ENCODE results near the gene TTK.

TTK gene
- 0.49 to 1.9 reads per million in 2 donors for total RNA-seq

DNA sequence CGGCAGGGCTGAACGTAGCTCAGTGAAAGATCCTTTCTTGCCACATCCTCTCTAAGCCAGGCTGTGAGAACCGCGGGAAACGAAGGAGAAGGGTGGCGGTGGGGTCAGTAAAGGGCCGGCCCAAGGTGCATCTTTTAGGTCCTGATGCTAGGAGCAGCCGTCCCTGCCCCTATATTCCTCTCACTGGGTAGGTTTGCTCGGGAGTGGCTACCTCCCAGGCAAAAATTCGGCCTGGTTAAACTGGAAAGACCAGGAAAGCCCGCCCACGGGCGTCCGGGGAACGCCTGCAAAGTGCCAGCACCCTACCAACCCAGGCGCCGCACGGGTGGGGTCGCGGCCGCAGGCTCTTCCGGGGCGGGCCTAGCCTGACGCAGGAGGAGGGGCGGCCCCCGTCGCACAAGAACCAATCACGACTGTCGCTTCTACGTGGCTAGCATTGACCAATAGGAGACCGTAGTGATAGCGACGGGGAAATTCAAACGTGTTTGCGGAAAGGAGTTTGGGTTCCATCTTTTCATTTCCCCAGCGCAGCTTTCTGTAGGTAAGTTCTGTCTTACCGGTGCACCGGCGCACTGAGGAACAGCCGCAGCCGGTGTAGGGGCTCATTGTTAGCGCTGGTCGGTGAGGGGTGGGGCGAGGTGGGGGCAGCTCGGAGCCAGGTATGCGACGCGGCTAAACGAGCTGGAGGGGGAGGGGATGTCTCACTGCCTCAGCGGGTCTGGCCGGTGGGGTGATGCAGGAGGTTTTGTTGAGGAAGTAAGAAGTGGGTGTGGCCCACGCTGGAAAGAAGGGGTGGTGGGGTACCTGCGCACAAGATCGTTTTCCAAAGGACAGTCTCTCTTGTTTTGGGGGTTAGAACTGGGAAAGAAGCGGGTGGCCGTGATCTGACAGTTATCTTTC is at the start of gene TTK:
Gene TTK (plus strand): TSS at position 477 of the 900 bp plus-strand sequence. CDS start 1,195 bp downstream, outside the sequence.
- peak; percentile 85 for DNase-seq

DNA sequence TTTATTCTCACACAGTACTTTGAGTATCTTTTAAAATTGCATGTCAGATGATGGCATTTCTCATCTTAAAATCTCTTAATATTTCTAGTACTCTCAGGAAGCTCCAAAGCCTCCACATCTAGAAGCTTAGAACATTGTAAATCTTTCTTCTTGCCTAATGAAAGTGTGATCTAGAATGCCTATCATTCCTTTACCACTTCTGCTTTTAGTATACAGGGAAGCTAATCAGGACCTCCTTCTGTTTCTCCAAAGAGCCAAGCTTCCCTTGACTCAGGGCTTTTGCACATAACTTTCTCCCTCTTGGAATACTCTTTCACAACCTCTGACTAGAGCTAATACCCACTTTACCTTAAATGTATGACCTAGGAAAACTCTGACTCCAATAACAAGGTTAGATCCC is 49.6 kb upstream of the TTK start:
- DNase-seq: no peak

DNA sequence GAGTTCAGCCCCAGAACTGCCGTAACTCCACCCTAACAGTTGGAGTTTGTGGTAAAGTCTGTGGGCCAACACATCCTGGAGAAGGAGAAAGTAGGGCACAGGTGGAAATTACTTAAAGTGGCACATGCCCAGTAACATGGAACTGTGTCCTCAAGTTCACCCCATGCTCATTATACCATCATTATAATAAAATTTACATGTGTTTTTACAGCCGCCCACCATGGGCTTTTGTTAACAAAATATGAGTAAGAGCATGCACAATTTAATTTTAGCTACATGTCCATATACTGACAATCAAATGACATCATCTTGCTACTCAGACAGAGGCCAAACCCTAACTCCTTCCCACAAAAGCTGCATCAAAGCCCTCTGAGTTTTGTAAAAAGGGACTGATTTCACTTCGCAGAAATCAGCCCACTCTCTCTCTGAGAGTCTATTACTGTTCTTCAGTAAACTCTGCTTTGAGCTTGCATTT is 39.8 kb upstream of the TTK start:
- peak; percentile 9 for DNase-seq

DNA sequence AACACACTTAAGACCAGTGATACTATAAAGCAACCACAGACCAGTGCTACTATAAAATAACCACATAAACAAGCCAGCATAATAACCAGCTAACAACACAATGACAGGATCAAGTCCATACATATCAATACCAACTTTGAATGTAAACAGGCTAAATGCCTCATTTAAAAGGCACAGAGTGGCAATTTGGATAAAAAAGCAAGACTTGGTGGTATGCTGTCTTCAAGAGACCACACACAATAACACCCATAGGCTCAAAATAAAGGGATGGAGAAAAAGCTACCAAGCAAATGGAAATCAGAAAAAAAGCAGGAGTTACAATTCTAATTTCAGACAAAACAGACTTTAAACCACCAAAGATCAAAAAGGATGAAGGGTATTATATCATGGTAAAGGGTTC is 37.3 kb upstream of the TTK start:
- DNase-seq: no peak

DNA sequence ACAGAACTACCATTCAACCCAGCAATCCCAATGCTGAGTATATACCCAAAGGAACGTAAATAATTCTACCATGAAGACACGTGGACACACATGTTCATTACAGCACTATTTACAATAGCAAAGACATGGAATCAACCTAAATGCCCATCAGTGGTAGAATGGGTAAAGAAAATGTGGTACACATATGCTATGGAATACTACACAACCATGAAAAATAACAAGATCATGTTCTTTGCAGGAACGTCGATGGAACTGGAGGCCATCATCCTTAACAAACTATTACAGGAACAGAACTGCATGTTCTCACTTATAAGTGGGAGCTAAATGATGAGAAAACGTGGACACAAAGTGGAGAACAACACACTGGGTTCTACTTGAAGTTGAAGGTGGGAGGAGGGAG is 34.7 kb upstream of the TTK start:
- no peak for DNase-seq

DNA sequence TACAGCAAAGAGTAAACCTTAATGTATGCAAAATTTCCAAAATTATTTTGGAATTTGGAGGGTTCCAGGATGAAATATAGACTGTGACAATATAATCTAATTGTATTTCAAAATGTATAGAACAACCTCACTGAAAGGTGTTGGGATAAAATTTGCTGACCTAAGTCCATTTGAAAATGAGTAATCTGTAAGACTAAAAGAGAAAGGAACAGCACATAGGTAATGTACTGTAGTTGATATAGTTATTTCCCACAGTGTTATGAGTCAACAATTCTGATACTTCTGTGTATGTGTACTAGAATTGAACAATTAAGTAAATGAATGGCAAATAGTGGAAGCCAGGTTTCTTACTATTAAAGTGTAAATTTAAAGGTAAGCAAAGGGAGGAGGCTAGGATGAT is 33.3 kb upstream of the TTK start:
- no peak for DNase-seq

DNA sequence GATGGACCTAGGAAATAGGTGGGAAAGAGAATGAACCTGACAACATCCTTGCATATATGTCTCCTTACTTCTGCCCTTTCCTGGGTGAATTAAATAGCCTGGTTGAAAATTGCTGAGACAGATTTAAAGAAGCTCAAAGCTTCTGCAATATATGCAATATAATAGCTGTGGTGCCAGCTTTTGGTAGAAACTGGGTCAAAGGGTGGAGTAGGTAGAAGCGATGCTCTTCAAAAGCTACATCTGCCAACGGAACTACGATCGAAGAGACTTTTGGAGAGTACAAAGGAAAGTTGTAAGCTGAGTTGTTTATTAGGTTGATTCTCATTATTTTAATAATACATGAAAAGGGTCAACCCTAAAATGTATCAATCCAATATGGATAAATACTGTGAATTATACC is 22.8 kb upstream of the TTK start:
- no peak for DNase-seq

DNA sequence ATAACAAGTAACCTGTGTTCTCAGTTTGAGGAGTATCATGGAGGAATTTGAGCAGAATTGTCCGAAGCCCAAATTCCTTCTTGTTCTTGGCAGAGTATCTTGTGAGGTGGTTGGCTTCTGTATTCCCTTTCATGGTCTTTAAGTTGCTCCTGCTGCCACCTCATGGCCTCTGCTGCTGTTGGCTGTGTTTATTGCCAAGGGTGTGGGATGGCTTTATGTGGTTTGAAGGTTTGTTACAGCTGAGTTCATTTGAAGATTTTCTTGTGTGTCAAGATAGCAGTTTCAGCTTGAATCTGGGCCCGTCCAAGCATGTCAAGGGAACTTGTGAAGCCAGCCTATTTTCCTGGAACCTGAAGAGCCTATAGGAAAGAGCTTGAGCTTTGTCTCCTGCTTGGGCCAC is 20.2 kb upstream of the TTK start:
- DNase-seq: peak; percentile 5

DNA sequence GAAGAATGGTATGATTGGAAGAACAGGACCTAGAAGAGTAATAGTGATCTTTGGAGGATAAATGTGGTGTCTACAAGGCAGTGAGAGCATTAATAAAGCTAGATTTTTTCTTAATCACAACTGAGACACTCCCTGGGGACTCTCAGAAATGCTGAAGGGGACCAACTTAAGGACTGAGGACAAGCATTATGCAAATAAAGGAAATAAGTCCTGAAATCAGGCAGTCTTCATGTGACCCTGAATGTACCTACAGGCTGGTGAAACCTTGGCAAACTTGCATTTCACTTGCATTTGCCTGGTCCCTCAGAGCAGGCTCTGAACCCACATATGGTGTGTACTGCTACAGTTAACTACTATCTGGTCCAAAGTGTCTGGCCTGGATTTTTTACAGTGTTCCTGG is 19.3 kb upstream of the TTK start:
- no peak for DNase-seq

DNA sequence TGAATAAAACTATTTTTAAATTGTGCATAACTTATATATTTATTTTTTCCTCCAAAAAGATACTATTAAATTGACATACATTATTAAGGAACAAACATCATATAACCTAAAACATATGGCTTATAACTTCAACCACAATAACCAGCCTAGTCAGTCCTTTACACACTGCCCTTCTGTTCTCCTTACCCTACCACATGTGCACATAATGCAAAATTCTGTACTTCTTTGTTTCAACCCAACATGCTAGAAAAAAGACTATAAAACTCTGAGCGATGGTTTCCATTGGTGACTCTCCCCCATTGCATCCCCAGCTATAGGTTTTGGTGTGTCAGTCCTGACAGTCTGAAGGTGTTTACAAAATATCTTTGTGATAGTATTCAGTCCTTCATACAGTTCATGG is 14.8 kb upstream of the TTK start:
- no peak for DNase-seq

DNA sequence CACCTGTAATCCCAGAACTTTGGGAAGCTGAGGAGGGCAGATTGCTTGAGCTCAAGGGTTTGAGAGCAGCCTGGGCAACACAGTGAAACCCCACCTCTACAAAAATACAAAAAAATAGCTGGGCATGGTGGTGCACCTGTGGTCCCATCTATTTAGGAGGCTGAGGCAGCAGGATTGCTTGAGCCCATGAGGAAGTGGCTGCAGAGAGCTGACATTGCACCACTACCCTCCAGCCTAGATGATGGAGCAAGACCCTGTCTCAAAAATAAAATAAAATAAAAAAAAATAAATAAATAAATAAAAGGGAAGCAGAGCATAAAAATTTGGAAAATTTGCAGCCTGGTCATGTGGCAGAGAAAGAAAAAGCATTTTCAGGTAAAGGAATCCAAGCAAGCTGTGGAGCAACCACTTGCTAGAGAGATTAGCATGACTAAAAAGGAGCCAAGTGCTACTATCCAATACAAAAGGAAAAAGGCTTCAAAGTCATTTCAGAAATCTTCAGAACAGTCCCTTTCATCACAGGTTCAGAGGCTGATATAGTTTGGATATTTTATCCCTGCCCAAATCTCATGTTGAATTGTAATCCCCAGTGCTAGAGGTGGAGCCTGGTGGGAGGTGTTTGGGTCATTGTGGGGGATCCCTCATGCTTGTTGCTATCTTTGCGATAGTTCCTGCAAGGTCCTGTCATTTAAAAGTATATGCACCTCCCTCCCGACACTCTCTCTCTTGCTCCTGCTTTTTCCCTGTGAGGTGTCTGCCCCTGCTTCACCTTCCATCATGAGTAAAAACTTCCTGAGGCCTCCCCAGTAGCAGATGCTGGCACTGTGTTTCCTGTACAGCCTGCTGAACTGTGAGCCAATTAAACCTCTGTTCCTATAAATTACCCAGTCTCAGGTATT is 11.2 kb upstream of the TTK start:
- DNase-seq: no peak

DNA sequence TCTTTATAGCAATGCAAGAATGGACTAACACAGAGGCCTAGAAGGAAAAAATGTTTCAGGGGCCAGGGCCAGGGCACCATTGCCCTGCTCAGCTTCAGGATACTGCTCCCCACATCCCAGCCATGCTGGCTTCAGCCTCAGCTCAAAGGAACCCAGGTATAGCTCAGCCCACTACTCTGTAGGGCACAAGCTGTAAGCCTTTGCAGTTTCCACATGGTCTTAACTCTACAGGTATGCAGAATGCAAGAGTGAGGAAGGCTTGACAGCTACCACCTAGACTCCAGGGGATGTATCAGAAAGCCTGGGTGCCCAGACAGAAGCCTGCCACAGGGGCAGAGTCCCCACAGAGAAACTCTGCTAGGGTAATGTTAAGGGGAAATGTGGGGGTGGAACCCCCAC is 10.5 kb upstream of the TTK start:
- no peak for DNase-seq

DNA sequence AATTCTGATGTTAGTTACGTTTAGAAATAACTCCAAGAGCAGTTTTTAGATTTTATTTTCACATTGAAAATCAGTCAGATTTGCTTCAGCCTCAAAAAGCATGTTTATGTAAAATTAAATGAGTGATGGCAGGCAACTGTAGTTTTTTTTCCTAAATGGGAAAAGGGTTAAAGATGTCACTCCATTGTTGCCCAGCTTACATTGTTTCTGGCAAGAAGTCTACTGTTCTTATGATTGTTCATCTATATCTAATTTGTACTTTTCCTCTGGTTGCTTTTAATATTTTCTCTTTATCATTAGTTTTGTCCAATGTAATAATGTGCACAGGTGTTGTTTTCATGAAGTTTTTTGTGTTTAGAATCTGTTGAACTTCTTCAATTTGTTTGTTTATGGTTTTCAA is 6.7 kb upstream of the TTK start:
- no peak for DNase-seq

DNA sequence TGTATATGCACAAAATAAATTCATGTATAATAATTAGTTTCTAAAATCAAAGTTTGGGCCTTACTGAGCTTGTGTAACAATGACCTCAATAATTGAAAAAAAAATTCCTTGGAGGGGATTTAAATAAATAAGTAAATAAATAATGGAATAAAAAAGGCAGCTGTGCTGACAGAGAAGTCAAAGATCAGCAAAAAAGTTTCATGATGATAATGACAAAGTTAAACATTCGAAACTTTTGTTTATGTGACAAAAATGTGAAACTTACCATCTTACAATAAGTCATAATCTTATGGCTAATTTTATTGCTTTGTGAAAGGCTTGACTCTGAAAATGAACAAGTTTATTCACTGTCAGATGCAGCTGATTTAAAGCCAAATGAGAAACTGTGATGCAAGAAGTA is 3.1 kb upstream of the TTK start:
- DNase-seq: no peak

DNA sequence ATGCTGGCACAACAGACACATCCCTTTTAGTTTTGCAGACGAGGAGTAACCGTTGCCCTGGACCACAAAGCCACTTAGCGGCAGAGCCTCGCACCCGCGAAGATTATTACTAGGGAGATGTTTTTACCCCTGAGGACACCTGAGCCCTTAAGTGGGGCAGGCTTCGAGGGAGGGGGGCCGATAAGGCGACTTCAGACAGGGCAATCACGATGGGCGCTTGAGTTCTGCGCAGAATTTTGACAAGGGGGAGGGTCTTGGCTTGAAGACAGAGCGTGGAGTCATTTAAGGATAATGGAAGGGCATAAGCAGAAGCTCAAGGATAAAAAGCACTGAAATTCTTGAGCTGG is 650 bp upstream of the TTK start:
- peak; percentile 38 for DNase-seq

DNA sequence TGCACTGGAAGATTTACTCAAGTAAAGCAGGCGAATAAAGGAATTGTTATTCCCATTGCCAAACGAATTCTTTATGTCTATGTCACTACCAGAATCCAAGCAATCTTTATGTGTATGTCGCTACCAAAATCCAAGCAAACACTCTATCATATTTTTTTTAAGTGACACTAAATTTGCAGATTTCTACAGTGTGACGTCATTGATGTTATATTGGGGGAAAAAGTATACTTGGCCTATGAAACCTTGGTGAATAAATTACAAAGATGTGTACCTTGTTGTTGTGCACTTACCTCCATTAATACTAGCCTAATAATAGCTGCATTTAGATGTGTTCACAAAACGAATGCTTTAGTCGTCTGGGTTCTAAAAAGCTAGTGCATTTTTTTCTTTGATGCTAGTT is 957 bp downstream of the TTK start:
- no peak for DNase-seq

DNA sequence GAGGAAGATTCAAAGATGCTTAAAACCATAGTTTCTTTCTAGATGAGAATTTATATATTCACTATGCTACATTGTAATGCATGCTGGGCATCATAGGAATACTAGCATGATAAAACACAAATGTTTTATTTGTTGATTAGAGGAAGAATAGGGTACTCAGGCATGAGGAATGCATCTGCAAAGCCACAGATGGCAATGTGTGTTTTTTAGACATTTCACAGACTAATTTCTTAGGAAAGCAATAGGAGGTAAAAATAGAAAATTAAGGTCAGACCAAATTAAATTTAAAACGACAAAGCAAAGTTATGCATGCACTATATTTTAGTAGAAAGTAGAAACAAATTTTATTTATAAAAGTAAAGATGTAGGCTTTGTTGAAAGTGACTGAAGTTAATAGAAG is 2.1 kb downstream of the TTK start:
- DNase-seq: no peak

DNA sequence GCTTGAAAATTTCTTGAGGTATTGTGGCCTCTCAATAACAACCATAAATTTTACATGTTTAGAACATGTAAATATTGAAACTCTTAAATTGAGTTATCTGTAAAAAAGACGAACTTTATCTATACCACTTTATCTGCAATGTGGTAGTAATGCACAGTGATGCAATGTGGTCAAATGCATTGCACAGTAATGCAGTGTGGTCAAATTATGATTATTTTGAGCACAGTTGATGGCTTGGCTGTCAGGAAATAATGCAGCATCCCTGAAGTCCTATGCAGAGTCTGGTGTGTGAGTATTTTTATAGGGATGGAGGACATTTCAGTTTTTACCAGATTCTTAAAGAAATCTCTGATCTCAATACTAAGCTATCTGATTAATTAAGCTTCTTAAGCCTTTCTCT is 5.1 kb downstream of the TTK start:
- DNase-seq: no peak

DNA sequence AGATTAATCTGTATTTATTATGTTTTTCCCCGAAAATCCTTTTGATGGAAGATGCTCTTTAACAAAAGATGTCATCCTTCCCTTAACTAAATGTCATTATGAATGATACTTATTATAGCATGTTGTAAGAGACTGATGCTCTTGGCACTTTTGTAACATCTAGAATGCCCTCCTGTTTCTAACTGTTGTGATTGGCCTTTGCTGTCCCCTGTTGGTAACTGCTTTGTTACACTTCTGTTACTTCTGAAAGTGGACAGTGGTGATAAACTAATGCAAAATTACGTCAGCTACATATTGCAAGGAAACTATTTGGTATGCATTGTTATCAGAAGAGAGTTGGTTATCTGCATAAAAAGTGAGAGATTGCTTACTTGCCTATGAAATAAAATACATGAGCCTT is 5.8 kb downstream of the TTK start:
- DNase-seq: no peak

DNA sequence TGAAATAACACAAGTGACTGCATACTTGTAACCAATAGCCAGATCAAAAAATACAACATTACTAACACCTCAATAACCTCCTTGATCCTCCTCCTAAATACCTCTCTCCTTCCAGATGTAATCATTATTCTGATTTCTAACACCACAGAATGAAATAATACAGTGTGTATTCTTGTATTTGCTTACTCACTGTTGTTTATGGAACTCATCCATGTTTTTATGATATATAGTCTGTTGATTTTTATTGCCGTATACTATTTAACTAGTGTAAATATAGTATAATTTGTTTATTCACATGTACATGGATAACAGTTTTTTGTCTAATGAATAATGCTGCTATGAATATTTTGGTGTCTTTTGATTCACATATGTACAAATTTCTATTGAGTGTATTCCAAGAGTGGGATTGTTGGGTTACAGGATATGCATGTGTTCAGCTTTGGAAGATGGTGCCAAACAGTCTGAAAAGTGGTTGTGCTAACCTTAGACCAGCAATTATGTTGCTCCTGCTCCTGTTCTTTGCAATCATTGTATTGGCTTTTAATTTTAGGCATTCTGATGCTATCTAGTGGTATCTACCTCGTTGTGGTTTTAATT is 11.5 kb downstream of the TTK start:
- no peak for DNase-seq

DNA sequence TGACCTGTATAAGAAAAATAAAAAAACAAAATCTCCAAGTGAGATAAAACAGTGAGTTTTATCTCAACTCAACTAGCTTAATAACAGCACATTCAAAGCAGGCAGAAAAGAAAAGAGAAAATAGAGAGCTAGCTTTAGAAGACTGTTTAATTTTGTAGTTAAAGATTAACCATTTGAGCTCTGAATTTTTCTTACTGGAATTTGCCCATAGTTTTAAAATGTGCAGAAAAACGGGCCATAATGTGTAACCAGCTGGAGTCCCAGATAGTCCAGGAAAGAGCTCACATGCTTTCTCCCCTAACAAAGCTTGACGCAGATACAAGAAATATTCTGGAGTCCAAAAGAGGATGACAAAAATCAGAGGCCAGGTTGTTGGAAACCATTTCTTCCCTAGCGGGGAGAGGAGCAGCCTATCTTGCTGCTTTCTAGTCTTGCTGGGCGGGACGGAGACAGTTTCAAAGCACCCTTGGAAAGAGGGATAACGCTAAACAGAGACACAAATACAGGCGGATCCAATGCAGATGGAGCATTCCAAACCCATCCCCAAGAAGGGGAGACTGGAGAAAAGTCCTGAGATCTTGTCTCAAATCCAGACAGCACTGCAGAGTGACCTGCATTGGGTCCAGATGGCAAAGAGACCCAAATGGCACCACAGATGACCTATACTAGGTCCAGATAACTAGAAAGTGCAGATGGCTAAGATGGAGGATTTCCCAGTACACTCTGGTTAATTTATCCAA is 16.1 kb downstream of the TTK start:
- no peak for DNase-seq

DNA sequence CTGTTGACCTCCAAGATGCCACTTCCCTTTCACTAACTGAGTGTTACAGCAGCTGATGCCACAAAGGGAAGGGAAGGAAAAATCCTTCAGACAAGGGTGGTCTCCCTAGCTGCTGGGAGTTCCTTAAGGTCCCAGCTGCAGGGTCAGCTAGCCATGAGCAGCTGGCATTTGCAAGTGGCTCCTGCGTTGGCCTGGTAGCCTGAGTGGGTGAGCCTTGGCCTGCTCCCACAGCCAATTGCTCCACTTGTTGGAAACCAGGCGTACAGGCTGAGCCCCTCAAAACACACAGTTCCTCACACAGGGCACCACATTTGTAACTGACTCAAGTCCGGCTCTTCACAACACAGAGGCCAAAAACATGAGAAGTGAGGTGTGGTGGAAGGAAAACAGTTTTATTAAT is 16.7 kb downstream of the TTK start:
- no peak for DNase-seq

DNA sequence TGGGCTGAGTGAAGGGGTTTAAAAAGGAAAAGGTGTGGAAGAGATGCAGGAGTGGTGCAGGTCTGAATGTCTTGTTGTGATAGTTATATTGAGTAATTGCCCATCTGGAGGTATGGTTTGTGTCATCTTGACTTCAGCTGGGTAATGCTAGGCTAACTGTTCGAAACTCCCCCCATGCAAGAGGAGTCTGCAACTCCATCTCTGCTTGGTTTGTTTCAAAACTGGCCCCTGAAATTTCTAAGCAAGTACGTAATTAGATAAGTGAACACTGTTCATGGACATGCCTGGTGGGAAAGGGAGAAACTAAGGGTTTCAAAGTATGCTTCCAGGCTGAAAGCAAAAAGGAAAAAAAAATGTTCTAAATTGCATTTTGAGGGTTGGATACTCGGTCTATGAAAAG is 17.1 kb downstream of the TTK start:
- no peak for DNase-seq
